ENCODE measurements around the gene STX1B.
A peak's percentile ranks its signal among the peaks of the same experiment; 100 is the strongest.
"Not testable (repeated sequence)": the region's sequence is repeated elsewhere in the genome, so short reads cannot be mapped to it uniquely, and the experiment has no call there.

Gene STX1B

DNA sequence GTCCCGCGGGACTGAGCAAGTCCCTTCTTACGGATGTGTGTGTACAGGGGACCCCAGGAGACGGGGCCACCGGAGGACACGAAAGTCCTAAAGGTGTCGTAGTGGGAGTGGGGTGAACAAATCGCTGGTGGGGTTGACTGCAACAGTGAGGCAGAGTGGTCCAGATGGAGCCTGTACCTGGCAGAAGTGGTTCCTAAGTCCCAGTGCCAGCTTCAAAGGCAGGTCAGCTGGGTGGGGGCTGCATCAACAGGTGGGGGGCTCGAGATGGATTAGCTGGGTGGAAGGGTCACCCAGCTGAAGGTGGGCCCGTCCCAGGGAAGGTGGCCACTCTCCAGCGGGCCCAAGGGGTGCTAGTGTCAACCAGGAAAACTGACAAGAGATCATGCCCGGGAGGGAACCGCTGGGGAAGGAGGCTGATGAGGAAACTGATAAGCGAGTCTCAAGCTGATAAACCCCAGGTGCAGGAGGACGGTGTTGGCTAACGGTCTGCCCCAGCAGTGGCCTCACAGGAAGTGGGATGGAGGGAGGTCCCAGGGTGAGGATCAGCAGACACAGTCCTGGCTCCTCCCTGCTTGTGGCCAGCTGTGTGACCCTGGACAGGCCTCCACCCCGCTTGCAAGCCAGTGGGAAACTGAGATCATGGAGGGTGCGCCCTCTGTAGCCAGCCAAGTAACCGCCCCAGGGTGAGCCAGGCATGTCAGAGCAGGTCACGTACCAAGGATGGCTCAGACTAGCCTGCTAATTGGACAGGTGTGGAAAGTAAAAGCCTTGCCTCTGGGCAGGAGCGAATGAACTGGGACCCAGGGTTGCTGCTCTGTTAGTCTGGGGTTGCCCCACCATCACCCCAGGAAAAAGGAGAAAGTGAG, 60.6 kb downstream of the STX1B start:
- DNase-seq: peak; percentile 92

DNA sequence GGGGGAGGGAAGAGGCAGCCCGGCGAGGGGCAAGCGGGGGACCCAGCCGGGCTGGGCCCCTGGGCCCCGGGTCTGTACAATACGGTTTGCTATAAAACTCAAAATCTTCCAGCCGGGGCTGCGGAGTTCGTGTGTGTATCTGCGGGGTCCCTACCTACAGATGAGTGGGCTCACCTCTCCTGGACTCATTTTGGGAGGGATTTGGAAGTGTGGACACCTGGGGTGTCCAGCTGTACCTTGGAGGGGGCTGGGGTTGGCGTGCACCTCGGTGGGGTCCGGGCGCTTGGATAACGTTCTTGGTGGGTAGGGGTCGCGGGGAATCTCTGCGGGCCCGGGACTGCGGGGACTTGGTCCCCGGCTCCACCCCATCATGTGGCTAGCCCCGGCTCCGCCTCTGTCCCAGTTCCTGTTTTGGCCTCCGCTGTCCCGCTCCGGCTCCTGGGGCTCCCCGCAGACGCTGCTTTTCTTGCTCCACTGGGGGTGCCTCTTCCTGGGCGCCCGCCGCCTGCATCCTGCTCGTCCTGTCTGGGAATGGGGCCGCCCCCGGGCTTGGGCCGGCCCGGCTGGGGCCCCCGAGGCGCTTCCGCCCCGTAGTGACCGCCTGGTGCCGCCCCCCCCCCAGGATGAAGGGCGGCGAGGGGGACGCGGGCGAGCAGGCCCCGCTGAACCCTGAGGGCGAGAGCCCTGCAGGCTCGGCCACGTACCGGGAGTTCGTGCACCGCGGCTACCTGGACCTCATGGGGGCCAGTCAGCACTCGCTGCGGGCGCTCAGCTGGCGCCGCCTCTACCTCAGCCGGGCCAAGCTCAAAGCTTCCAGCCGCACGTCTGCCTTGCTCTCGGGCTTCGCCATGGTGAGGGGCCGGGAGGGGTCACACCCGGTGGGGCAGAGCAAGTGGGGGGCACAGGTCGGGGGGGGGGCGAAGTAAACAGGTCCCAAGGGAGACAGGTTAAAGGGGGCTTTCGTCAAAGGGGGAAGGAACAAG, 61.5 kb downstream of the STX1B start, which contains the start of gene ORAI3:
Gene ORAI3, plus strand, starts transcription at position 402 of the 983 bp plus-strand sequence. Its CDS starts 222 bp downstream, at position 624.
- DNase-seq: peak; percentile 74

DNA sequence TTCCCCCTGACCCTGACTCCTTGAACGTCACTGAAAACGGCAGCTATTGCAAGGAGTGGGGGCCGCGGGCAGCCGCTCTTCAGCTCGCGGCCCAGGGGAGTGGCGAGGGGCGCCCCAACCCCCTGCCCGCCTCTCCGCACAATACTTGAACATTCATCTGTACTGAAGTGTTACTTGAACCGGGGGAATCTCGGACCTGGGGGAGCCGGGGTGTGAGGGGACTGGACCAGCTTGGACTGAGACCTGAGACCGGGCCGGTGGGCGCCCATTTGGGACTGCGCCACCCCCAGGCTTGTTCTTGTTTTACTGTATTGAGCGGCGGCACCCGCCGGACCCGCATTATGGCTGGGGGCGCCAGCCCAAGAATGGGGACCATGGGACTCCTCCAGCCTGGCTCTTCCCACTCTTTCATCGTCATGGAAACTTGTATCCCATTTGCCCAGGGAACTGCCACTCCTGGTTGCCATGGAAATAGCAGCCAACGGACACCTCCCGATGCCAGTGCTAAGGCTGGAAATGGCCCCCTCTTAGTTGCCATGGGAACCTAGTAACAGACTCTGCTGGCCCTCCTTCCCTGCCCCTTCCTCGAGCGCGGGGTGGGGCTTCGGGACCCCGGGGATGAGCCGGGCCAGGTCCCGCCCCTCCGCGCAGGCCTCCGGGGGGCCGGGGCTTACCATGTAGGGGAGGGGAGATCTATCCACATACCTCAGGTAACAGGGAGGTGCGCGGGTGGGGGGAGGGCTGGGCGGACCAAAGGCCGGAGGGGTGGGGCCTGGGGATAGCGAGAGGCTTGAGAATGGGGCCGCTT, 62.4 kb downstream of the STX1B start:
- peak; percentile 96 for DNase-seq

DNA sequence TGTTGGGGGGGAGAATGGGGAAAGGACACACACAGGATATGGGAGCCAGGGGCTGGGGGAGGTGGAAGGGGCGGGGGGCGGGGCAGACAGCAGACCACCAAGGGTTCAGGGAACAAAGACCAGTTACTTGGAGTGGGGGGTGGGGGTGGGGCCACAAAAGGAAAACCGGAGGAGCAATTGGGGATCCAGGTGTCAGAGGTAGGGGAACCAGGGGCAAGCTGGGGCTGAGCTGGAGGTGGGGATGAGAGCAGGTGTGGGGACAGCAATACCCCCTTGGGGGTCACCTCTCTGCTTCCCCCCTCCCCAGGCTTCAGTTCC, 62.9 kb downstream of the STX1B start:
- no peak for DNase-seq

DNA sequence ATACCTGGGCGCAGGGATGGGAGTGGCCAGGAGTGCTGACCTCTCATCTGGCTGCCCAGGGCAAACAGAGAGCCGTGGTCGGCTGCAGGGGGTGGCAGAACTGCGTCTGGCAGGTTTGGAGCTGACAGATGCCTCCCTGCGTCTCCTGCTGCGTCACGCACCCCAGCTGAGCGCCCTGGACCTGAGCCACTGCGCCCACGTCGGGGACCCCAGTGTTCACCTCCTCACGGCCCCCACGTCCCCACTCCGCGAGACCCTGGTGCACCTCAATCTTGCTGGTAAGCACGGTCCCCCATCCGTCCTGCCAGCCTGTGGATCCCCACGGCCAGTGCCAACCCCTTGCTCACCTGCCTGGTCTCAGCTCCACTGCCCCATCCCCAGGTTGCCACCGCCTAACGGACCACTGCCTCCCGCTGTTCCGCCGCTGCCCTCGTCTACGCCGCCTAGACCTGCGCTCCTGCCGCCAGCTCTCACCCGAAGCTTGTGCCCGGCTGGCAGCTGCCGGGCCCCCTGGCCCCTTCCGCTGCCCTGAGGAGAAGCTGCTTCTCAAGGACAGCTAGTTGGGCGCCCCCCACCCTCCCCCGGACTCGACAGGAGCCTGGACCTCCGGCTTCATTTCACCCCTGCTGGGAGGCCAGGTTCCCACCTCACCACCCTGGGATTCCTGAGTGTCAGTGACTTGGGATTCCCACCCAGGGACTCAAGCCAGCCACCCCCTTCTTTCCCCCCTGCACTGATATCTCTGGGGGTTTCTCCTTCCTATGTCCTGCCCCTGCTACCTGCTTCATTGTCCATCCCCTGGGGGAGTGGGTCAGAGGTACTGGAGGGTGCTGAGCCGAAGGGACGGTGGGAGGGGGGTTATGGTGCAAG, 63.5 kb downstream of the STX1B start:
- no peak for DNase-seq

DNA sequence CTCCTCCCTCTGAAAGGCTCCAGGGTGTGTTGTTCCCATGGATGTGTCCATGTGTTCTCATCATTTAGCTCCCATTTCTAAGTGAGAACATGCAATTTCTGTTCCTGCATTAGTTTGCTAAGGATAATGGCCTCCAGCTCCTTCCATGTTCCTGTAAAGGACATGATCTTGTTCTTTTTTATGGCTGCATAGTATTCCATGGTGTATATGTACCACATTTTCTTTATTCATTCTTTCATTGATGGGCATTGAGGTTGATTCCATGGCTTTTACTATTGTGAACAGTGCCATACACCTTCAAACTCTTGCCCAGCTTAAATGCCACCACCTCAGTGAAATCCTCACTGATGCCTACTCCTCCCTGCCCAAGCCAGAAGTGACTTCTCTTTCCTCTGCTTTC, 66.1 kb downstream of the STX1B start:
- DNase-seq: no peak

DNA sequence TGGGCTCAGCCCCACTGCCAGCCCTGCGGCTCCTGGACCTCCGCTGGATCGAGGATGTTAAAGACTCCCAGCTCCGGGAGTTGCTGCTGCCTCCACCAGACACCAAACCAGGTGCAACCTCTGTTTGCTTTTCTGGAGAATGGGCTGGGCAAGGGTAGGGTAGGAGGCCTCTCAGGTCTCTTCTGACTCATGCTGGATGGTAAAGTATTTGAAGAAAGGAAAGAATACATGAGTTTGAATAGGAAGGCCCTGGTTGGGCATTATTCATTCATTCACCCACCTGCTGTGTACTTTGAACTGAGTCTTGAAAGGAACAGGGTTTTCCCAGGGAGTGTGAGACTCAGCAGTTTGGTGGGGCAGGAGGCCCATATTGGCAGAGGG, 68.0 kb downstream of the STX1B start:
- no peak for DNase-seq

DNA sequence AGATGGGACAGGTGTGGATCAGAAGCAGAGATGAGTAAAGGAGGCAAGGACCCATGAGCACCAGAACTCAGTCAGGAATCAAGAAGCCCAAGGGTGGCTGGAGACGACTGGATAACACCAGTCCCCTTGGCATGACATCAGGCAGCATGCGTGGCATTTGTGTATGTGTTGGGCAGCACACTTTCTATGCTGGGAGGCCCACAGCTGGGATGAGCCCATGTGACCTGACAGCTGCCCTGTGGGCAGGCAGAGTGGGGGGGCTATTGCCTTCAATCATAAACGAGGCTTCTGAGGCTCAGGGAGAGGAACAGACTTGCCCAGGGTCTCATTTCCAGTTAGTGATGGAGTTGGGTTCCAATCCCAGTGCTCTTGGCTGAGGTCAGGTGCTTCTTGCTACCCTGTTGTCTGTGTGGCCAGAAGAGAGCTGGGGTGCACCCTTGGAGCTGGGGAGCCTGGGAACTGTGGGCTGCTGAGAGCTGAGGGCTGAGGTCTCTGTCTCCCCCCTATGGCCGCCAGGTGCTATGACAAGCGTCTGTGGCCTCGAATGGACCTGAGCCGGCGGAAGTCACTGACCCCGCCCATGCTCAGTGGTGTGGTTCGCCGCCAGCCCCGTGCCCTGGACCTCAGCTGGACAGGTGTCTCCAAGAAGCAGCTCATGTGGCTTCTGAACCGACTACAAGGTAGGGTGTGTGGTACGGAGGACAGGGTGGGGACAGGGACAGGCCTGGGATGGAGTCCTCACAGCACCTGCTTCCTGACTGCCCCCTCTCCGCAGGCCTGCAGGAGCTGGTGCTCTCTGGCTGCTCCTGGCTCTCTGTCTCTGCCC, 68.6 kb downstream of the STX1B start:
- DNase-seq: peak; percentile 58

DNA sequence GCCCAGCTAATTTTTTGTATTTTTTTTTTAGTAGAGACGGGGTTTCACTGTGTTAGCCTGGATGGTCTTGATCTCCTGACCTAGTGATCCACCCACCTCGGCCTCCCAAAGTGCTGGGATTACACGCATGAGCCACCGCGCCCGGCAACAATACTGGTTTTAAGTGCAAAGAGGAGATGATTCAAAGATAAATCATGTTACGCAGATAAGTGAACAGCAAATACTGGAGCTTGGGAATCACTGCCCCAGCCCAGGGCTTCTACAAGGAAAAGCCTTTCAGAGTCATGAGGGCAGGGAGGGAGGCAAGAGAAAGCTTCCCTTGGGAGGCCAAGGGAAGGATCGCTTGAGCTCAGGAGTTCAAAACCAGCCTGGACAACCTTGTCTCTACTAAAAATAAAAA, 70.9 kb downstream of the STX1B start:
- not testable (repeated sequence) for DNase-seq

All from HCEC 1CT (cell line).